Keratinocyte (primary cell): ENCODE results near the gene TMEM237.

ENCODE experiments used
- CTCF ChIP-seq, 3 experiments: IDR thresholded peaks in 1 of 3; conservative IDR thresholded peaks in 1 of 3; optimal IDR thresholded peaks in 1 of 3; 2 replicates in 2 of 3; 3 replicates in 1 of 3; pipeline versions ENCODE3 to v1.5.1; 2011; ENCODE audit warnings: low read length in 3 of 3, mild to moderate bottlenecking in 3 of 3, moderate library complexity in 2 of 3, control low read depth in 1 of 3, inconsistent platforms in 1 of 3; ENCODE audit not compliant: insufficient read depth in 2 of 3; ENCODE audit errors: extremely low read depth in 1 of 3
- EZH2 ChIP-seq: IDR thresholded peaks from one replicate; pipeline ENCODE4 v1.6.1; 2012; ENCODE audit warnings: inconsistent platforms, mild to moderate bottlenecking, low read length, moderate library complexity

- TF ChIP-seq CTCF (optimal IDR thresholded peaks at IDR 0.05 in 1 of 3, IDR thresholded peaks at IDR 0.05 in 1 of 3, conservative IDR thresholded peaks at IDR 0.05 in 1 of 3; ENCODE audit: extremely low read depth in 1 of 3, insufficient read depth in 2 of 3, low read length in 3 of 3) = no peak
- TF ChIP-seq EZH2 = no peak
Observed at GRCh38 chr2:201656102-201656501, 12.8 kb upstream of the TMEM237 start.
